K562 (cell line): Measurements from ENCODE around the gene SNX9. TPM values are rescaled to one million over a fixed set of nuclear protein-coding genes. Genes with fewer than 3 reads are reported as not detected.

Experiments
- BACH1 ChIP-seq: fragments of 200-800 bp; sonication (Bioruptor generic); IDR thresholded peaks from 2 replicates; pipeline ENCODE4 v1.6.1; 2016; ENCODE audit warnings: missing genetic modification characterization, missing compliant biosample characterization
- FUS ChIP-seq: fragments of 200-400 bp; formaldehyde crosslinking; optimal IDR thresholded peaks from 2 replicates; pipeline ENCODE3; 2017; ENCODE audit warnings: low read depth, low read length
- JUN ChIP-seq, 2 experiments: sonication (generic) in 1 of 2; formaldehyde crosslinking in 1 of 2; IDR thresholded peaks; 2 replicates each; pipeline versions ENCODE4 v1.6.1 to v1.8.0; 2012 to 2022; ENCODE audit warnings: borderline replicate concordance in 2 of 2, mild to moderate bottlenecking in 2 of 2, improper control_type of control experiment in 1 of 2, low read depth in 1 of 2, low read length in 1 of 2, missing genetic modification reagents in 1 of 2
- KHSRP ChIP-seq: fragments of 450-650 bp; IDR thresholded peaks from 2 replicates; pipeline ENCODE4 v1.6.1; 2017
- NCOA2 ChIP-seq, 2 experiments: fragments of 450-650 bp; IDR thresholded peaks; 2 replicates each; pipeline ENCODE4 v1.6.1; 2018; ENCODE audit warnings: mild to moderate bottlenecking in 2 of 2, moderate library complexity in 1 of 2; ENCODE audit not compliant: partially characterized antibody in 2 of 2
- RERE ChIP-seq: sonication (generic); formaldehyde crosslinking; IDR thresholded peaks from 2 replicates; pipeline ENCODE4 v1.8.0; 2023; ENCODE audit warnings: missing genetic modification reagents, mild to moderate bottlenecking, borderline replicate concordance
- YBX1 ChIP-seq: fragments of 450-650 bp; IDR thresholded peaks from 2 replicates; pipeline ENCODE4 v1.7.1; 2016; ENCODE audit warnings: mild to moderate bottlenecking
- ZFP1 ChIP-seq: fragments of 450-650 bp; formaldehyde crosslinking; IDR thresholded peaks from 2 replicates; pipeline ENCODE4 v1.4.0; 2020; ENCODE audit warnings: mild to moderate bottlenecking, mixed read lengths
- ZNF518B ChIP-seq: fragments of 250-450 bp; sonication (Bioruptor Pico); IDR thresholded peaks from 2 replicates; pipeline ENCODE4 v1.5.0; 2021; ENCODE audit warnings: mild to moderate bottlenecking, moderate library complexity
- polyA plus RNA-seq, 8 experiments: library from polyadenylated mRNA; depleted of rRNA in 4 of 8; stranded (reverse) in 5 of 8; unstranded in 3 of 8; fragments of >200 nt; fragmentation: Nextera tagmentation in 2 of 8; fragmentation: Illumina TruSeq in 1 of 8; extraction: Ambion mirVana in 2 of 8; extraction: Trizol in 1 of 8; gene quantifications; 2 replicates each; pipeline versions ENCODE4 v1.2.1 to v1.2.3, GENCODE V29; 2011 to 2014; ENCODE audit warnings: inconsistent platforms in 1 of 8, missing spikeins in 1 of 8
- total RNA-seq, 7 experiments: library from RNA; depleted of rRNA in 6 of 7; stranded (reverse); fragments of >200 nt in 6 of 7; fragmentation: Illumina TruSeq in 2 of 7; extraction: Trizol in 2 of 7; gene quantifications; 2 replicates each; pipeline versions ENCODE4 v1.2.1 to v1.2.3, GENCODE V29; 2011 to 2021; ENCODE audit warnings: low replicate concordance in 1 of 7
- TF ChIP-seq, protein P1 (sequence below): sonication (generic); formaldehyde crosslinking; IDR thresholded peaks from 2 replicates; pipeline ENCODE4 v1.8.0; 2022; ENCODE audit warnings: mild to moderate bottlenecking, missing genetic modification reagents
- TF ChIP-seq, protein P2 (sequence below): sonication (generic); formaldehyde crosslinking; IDR thresholded peaks from 2 replicates; pipeline ENCODE4 v1.8.0; 2022; ENCODE audit warnings: missing genetic modification reagents, mild to moderate bottlenecking, borderline replicate concordance
- TF ChIP-seq, protein P3 (sequence below): fragments of 450-650 bp; IDR thresholded peaks from 2 replicates; pipeline ENCODE4 v1.6.1; 2016; ENCODE audit warnings: missing biosample characterization, missing genetic modification characterization
- TF ChIP-seq, protein P4 (sequence below), 2 experiments: fragments of 450-650 bp; conservative IDR thresholded peaks; 2 replicates each; pipeline ENCODE4 v1.6.1; 2017; ENCODE audit warnings: mild to moderate bottlenecking in 2 of 2, moderate library complexity in 2 of 2

SNX9 gene
- total and polyA plus RNA-seq, 9 of the 15 experiments (the other 6 are each of a cell fraction or from before 2014, with no cell fraction given), result 6.0 to 81.7 (median 57.1) TPM

GRCh38 chr6:157981132-157981394 is 158.0 kb downstream of the SNX9 start (continued):
- TF ChIP-seq ZNF518B (CRISPR knock-in tag) (no peak), NCOA2 (IDR thresholded peaks at IDR 0.05; ENCODE audit: partially characterized antibody in 2 of 2) (no peak), KHSRP (no peak), ZFP1 (CRISPR knock-in tag) (no peak), FUS (no peak), RERE (CRISPR knock-in tag) (no peak), JUN (IDR thresholded peaks at IDR 0.05; ENCODE audit: borderline replicate concordance, low read depth, low read length) (peak; percentile 6; the same call in 1 of the 2 replicates), JUN (CRISPR knock-in tag; IDR thresholded peaks at IDR 0.05; ENCODE audit: borderline replicate concordance) (no peak), YBX1 (no peak), BACH1 (tag) (no peak)
- TF ChIP-seq, protein P1, sequence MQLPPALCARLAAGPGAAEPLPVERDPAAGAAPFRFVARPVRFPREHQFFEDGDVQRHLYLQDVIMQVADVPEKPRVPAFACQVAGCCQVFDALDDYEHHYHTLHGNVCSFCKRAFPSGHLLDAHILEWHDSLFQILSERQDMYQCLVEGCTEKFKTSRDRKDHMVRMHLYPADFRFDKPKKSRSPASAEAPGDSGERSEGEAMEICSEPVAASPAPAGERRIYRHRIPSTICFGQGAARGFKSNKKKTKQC (CRISPR knock-in tag), result peak; percentile 82; the same call in 1 of the 2 replicates
- TF ChIP-seq, protein P2, sequence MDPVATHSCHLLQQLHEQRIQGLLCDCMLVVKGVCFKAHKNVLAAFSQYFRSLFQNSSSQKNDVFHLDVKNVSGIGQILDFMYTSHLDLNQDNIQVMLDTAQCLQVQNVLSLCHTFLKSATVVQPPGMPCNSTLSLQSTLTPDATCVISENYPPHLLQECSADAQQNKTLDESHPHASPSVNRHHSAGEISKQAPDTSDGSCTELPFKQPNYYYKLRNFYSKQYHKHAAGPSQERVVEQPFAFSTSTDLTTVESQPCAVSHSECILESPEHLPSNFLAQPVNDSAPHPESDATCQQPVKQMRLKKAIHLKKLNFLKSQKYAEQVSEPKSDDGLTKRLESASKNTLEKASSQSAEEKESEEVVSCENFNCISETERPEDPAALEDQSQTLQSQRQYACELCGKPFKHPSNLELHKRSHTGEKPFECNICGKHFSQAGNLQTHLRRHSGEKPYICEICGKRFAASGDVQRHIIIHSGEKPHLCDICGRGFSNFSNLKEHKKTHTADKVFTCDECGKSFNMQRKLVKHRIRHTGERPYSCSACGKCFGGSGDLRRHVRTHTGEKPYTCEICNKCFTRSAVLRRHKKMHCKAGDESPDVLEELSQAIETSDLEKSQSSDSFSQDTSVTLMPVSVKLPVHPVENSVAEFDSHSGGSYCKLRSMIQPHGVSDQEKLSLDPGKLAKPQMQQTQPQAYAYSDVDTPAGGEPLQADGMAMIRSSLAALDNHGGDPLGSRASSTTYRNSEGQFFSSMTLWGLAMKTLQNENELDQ (CRISPR knock-in tag), result no peak
- TF ChIP-seq, protein P3, sequence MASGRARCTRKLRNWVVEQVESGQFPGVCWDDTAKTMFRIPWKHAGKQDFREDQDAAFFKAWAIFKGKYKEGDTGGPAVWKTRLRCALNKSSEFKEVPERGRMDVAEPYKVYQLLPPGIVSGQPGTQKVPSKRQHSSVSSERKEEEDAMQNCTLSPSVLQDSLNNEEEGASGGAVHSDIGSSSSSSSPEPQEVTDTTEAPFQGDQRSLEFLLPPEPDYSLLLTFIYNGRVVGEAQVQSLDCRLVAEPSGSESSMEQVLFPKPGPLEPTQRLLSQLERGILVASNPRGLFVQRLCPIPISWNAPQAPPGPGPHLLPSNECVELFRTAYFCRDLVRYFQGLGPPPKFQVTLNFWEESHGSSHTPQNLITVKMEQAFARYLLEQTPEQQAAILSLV, result no peak
- TF ChIP-seq, protein P4, sequence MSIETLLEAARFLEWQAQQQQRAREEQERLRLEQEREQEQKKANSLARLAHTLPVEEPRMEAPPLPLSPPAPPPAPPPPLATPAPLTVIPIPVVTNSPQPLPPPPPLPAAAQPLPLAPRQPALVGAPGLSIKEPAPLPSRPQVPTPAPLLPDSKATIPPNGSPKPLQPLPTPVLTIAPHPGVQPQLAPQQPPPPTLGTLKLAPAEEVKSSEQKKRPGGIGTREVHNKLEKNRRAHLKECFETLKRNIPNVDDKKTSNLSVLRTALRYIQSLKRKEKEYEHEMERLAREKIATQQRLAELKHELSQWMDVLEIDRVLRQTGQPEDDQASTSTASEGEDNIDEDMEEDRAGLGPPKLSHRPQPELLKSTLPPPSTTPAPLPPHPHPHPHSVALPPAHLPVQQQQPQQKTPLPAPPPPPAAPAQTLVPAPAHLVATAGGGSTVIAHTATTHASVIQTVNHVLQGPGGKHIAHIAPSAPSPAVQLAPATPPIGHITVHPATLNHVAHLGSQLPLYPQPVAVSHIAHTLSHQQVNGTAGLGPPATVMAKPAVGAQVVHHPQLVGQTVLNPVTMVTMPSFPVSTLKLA (conservative IDR thresholded peaks at IDR 0.05), result peak; percentile 72 to 89; a peak in 3 of 4 replicates
